Transverse colon (tissue), 3 donors: ENCODE measurements around the gene GALNT18.

Experiments
- POLR2A ChIP-seq: fragments of 450-650 bp; IDR thresholded peaks from one replicate; pipeline ENCODE4 v1.6.1; 2016; ENCODE audit warnings: antibody characterized with exemption, mild to moderate bottlenecking, moderate library complexity
- TF ChIP-seq, protein P1 (sequence below), 5 experiments: fragments of 200-600 bp in 3 of 5; fragments of 450-650 bp in 2 of 5; sonication (generic) in 3 of 5; IDR thresholded peaks; 1 replicate in 2 of 5; 2 replicates in 3 of 5; pipeline ENCODE4 v1.5.1; 2016 to 2017; ENCODE audit warnings: antibody characterized with exemption in 5 of 5, inconsistent platforms in 3 of 5, mild to moderate bottlenecking in 2 of 5, moderate library complexity in 1 of 5

DNA sequence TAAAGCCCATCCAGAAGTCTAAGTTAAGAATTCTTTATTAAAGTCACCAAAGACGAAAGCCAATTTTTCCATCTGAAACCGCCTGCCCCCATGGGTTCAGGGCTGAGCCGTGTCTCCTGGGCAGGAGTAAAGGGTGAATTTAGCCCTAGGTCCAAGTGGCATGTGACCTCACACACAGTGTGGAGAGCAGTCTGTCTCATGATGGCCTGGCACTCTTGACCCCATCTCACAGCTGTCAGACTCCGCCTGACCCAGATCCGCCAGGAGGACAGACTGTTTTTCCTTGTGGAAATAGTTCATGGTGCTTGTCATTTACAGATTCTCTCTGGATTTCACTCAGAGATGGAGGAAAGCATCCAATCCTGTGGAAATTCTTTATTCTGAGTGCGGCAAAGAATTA lies 109.7 kb downstream of the GALNT18 start:
- TF ChIP-seq, protein P1, sequence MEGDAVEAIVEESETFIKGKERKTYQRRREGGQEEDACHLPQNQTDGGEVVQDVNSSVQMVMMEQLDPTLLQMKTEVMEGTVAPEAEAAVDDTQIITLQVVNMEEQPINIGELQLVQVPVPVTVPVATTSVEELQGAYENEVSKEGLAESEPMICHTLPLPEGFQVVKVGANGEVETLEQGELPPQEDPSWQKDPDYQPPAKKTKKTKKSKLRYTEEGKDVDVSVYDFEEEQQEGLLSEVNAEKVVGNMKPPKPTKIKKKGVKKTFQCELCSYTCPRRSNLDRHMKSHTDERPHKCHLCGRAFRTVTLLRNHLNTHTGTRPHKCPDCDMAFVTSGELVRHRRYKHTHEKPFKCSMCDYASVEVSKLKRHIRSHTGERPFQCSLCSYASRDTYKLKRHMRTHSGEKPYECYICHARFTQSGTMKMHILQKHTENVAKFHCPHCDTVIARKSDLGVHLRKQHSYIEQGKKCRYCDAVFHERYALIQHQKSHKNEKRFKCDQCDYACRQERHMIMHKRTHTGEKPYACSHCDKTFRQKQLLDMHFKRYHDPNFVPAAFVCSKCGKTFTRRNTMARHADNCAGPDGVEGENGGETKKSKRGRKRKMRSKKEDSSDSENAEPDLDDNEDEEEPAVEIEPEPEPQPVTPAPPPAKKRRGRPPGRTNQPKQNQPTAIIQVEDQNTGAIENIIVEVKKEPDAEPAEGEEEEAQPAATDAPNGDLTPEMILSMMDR (IDR thresholded peaks at IDR 0.05) = no peak
- TF ChIP-seq POLR2A = no peak
